AG10803 (cell line): ENCODE data around the gene GAMT.

Experiments
- DNase-seq: peaks from one replicate; pipeline ENCODE4 v3.0.0; 2010; ENCODE audit warnings: low read depth
- H3K4me3 ChIP-seq: 2 replicates; pipeline ENCODE4 v1.5.1; 2011; ENCODE audit warnings: mild to moderate bottlenecking, low read length, control low read depth
- TF ChIP-seq, protein P1 (sequence below): conservative IDR thresholded peaks from 2 replicates; pipeline ENCODE4 v1.5.1; 2011; ENCODE audit warnings: mild to moderate bottlenecking, low read length, control low read depth, inconsistent platforms

GAMT gene

DNA sequence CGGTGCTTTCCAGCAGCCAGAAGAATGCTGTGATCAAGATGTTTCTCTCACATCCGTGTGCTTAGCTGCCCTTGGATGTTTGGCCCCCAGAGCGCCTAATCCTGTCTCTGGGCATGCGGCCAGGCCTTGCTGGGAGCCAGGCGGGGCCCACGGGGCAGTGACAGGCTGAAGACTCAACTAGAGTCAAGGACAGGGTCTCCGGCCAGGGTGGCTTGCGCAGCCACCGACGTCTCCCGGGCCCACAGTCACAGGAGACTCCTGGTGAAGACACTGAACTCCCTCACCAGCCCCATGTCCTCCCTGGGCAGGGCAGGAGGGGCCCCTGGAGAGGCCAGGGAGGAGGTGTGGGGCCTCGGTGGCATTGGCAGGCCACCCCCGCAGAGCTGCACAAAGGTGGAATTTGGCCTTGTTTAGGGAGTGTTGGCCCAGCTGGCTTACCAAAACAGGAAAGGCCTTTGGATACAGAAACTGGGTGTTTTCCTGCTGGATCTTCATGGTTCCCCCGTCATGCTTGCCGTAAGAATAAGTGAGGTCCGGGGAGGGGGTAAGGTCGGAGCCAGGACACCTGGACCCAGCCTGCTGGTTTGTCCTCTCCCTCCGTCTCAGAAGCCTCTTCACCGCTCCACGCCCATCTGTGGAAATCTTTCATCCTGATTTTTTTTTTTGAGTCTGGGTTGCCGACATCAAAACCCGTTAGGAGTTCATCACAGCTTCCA, 27.6 kb downstream of the GAMT start:
- no peak for DNase-seq
- TF ChIP-seq, protein P1, sequence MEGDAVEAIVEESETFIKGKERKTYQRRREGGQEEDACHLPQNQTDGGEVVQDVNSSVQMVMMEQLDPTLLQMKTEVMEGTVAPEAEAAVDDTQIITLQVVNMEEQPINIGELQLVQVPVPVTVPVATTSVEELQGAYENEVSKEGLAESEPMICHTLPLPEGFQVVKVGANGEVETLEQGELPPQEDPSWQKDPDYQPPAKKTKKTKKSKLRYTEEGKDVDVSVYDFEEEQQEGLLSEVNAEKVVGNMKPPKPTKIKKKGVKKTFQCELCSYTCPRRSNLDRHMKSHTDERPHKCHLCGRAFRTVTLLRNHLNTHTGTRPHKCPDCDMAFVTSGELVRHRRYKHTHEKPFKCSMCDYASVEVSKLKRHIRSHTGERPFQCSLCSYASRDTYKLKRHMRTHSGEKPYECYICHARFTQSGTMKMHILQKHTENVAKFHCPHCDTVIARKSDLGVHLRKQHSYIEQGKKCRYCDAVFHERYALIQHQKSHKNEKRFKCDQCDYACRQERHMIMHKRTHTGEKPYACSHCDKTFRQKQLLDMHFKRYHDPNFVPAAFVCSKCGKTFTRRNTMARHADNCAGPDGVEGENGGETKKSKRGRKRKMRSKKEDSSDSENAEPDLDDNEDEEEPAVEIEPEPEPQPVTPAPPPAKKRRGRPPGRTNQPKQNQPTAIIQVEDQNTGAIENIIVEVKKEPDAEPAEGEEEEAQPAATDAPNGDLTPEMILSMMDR: no peak
- no peak overlapping the region for H3K4me3 ChIP-seq

DNA sequence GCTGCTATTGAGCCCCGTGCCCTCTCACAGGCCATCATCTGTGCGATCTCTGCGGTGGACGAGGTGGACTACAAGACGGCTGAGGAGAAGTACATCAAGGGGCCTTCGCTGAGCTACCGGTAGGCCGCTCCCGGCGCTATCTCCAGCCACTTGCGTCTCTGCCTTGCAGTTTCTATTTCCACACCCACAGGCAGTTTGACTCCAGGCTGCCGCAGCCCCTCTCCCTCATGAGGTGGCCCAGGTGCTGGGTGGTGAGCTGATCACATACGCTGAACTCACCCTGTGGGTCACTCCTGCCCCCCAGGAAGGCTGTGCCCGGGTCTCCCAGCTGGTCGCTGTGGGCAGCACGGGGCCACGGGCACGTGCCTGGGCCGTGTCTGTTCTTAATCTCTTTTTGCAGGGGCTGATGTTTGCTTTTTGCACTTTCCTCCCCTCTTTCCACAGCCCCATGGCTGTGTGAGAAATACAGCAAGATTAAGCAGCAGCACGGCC, 28.3 kb downstream of the GAMT start:
- no peak for DNase-seq
- TF ChIP-seq, protein P1: no peak
- H3K4me3 ChIP-seq: no peak overlapping the region

DNA sequence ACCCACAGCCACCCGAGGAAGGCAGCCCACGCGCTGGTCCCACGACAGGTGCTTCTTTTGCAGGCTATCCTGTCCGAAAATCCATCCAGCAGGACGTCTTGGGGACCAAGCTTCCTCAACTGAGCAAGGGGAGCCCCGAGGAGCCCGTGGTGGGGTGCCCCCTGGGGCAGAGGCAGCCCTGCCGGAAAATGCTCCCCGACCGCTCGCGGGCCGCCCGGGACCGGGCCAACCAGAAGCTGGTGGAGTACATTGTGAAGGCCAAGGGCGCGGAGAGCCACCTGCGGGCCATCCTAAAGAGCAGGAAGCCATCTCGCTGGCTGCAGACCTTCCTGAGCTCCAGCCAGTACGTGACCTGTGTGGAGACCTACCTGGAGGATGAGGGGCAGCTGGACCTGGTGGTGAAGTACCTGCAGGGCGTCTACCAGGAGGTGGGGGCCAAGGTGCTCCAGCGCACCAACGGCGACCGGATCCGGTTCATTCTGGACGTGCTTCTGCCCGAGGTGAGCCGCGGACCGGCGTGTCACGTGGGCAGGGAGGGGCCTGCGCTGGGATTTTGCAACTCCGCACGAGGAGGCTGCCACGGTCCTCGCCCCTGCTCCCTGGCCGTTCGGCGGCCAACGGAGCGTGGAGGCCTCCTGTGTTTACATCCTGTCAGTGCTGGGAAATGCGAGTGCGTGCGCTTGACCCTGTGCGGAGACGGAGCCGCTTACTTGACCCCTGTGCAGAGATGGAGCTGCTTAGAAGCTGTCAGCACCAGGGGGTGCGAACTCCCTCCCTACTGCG, 30.6 kb downstream of the GAMT start:
- H3K4me3 ChIP-seq: no peak overlapping the region
- no peak for DNase-seq
- TF ChIP-seq, protein P1: no peak

DNA sequence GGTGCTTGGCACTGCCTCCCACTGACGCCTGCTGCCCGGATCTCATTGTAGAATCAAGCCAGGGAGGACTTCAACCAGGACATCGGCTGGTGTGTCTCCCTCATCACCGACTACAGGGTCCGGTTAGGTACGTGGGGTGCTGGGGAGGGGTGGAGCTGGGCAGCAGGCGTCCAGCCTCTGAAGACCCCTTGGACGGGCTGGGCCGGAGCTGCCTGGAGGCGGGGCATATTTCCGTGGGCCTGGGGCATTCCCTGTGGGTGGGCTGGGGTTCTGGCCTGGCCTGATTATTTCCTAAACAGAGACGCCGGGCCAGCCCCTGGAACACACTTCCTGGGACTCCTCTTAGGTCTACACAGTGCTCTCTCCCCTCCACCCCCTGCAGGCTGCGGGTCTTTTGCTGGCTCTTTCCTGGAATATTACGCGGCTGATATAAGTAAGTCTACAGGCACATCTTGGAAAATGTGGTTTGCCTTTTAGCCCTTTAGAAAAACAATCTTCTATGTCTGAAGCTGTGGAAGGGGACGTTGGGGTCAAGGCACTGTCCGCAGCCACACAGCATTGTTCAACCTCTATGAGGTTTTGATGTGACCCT, 32.0 kb downstream of the GAMT start:
- no peak overlapping the region for H3K4me3 ChIP-seq
- no peak for DNase-seq
- TF ChIP-seq, protein P1: no peak

DNA sequence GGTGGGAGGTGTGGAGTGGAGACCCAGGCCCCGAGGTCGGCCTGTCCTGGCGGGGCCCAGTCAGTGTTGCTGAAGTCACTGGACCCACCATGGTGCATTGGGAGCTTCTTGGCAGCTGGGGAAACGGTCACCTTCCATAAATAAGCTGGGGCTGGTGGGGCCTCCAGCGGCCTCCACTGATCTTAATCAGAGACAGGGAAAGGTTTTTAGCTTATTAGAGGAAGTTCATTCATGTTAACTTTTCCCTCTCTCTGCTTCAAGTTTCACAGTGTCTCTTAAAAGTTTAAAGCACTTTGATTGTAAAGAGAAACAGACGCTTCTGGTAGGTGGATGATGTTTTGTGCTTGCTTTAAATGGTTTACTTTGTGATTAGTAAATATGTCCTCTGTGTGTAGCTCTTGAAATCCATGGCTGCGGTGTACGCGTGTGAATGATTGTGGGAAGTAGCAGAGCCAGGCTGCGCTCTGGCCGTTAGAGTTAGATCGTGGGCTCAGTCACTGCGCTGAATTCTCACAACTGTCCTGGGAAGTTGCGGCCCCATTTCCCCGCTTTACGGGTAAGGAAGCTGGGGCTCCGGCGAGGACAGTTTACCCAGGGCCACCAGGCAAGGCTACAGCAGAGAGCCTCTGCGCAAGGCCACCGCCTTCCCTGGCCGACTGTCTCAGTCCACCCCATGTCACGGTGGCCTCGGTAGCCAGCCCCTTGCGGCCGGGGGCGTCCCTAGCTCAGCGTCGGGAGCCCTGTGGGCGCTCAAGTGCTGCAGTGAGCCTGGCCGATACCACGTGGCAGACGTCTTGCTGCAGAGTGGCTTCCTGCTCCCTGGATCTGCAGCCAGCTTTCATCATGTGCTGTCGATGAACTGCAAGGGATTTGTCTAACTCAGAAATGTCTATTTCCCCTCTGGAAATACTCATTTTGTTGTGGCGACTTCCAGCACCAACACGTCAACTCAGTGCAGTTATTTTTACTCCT, 34.2 kb downstream of the GAMT start:
- TF ChIP-seq, protein P1: no peak
- no peak overlapping the region for H3K4me3 ChIP-seq
- DNase-seq: no peak

DNA sequence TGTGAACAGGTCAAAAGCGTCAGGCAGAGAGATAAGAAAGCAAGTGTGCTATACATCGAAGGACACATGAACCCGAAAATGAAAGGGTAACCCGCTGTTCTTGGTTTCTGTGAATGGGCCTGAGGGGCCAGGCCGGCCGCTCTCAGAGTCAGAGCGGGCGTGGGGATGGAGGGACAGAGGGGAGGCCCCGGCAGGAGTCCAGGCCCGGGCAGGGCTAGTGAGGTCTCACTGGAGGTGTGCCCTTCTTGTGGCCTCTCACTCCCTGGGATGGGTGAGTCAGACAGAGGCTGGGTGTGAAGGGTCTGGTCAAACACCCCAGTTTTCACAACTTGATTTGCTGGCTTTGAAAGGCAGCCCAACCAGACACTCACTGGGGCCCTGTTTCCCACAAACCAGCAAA, 35.0 kb downstream of the GAMT start:
- H3K4me3 ChIP-seq: no peak overlapping the region
- TF ChIP-seq, protein P1: no peak
- DNase-seq: no peak
